Neuronal stem cell (in vitro differentiated cells): ENCODE measurements around the gene STARD7.
A peak's percentile ranks its signal among the peaks of the same experiment; 100 is the strongest.

ENCODE experiments used
- DNase-seq: peaks from one replicate; pipeline ENCODE4 v3.0.0-alpha.2; 2013; ENCODE audit warnings: low spot score
- H2AFZ ChIP-seq: one replicate; pipeline ENCODE4 v1.6.1; 2013; ENCODE audit warnings: mild to moderate bottlenecking, low read length, inconsistent platforms
- H2AK5ac ChIP-seq: 2 replicates; pipeline ENCODE4 v1.6.1; 2013; ENCODE audit warnings: low read depth, mild to moderate bottlenecking, inconsistent platforms, low read length, moderate library complexity, mixed read lengths
- H2BK120ac ChIP-seq: 2 replicates; pipeline ENCODE4 v1.6.1; 2013; ENCODE audit warnings: low read depth, mild to moderate bottlenecking, inconsistent platforms, low read length, moderate library complexity, mixed read lengths
- H2BK12ac ChIP-seq: one replicate; pipeline ENCODE4 v1.6.1; 2013; ENCODE audit warnings: low read length, inconsistent platforms
- H2BK15ac ChIP-seq: 2 replicates; pipeline ENCODE4 v1.6.1; 2013; ENCODE audit warnings: mild to moderate bottlenecking, low read length, inconsistent platforms, mixed read lengths
- H2BK5ac ChIP-seq: one replicate; pipeline ENCODE4 v1.6.1; 2013; ENCODE audit warnings: inconsistent platforms, mild to moderate bottlenecking, low read length, moderate library complexity
- H3K14ac ChIP-seq: one replicate; pipeline ENCODE4 v1.6.1; 2013; ENCODE audit warnings: low read length, inconsistent platforms
- H3K18ac ChIP-seq: 2 replicates; pipeline ENCODE4 v1.6.1; 2013; ENCODE audit warnings: low read length, inconsistent platforms
- H3K23ac ChIP-seq: 2 replicates; pipeline ENCODE4 v1.6.1; 2013; ENCODE audit warnings: low read depth, mild to moderate bottlenecking, mixed read lengths, low read length, inconsistent platforms; ENCODE audit not compliant: poor library complexity
- H3K27ac ChIP-seq: replicated peaks from 3 replicates; pipeline ENCODE4 v1.5.1; 2013; ENCODE audit warnings: low read length, inconsistent platforms
- H3K27me3 ChIP-seq, 3 experiments: 2 replicates each; pipeline ENCODE4 v1.6.1; 2013; ENCODE audit warnings: low read length in 3 of 3, mild to moderate bottlenecking in 2 of 3, inconsistent platforms in 1 of 3, low read depth in 1 of 3, mixed read lengths in 1 of 3, moderate library complexity in 1 of 3; ENCODE audit not compliant: control insufficient read depth in 3 of 3, insufficient read depth in 3 of 3
- H3K36me3 ChIP-seq, 2 donors: replicated peaks in 1 of 2; 2 replicates each; pipeline ENCODE4 v1.6.1; 2013; ENCODE audit warnings: low read length in 2 of 2; ENCODE audit not compliant: control insufficient read depth in 2 of 2, insufficient read depth in 2 of 2
- H3K4ac ChIP-seq: 2 replicates; pipeline ENCODE4 v1.6.1; 2013; ENCODE audit warnings: inconsistent platforms, mild to moderate bottlenecking, low read length, moderate library complexity
- H3K4me1 ChIP-seq, 2 donors: 1 replicate in 1 of 2; 2 replicates in 1 of 2; pipeline ENCODE4 v1.6.1; 2013; ENCODE audit warnings: low read length in 2 of 2, low read depth in 1 of 2; ENCODE audit not compliant: control insufficient read depth in 2 of 2, insufficient read depth in 1 of 2
- H3K4me2 ChIP-seq: one replicate; pipeline ENCODE4 v1.6.1; 2013; ENCODE audit warnings: mild to moderate bottlenecking, low read length, inconsistent platforms; ENCODE audit not compliant: insufficient read depth, poor library complexity, severe bottlenecking
- H3K4me3 ChIP-seq, 2 donors: 2 replicates each; pipeline ENCODE4 v1.5.1; 2013; ENCODE audit warnings: low read length in 2 of 2, mild to moderate bottlenecking in 2 of 2, inconsistent platforms in 1 of 2, moderate library complexity in 1 of 2
- H3K79me1 ChIP-seq: one replicate; pipeline ENCODE4 v1.6.1; 2013; ENCODE audit warnings: low read depth, mild to moderate bottlenecking, inconsistent platforms, low read length, moderate library complexity
- H3K9ac ChIP-seq: one replicate; pipeline ENCODE4 v1.6.1; 2013; ENCODE audit warnings: mild to moderate bottlenecking, low read depth, low read length, inconsistent platforms; ENCODE audit not compliant: poor library complexity
- H3K9me3 ChIP-seq, 2 donors: replicated peaks in 1 of 2; 2 replicates each; pipeline versions ENCODE3 to v1.6.1; 2013; ENCODE audit warnings: low read length in 2 of 2, mild to moderate bottlenecking in 2 of 2, inconsistent platforms in 1 of 2, low read depth in 1 of 2, mixed read lengths in 1 of 2, moderate library complexity in 1 of 2; ENCODE audit not compliant: control insufficient read depth in 2 of 2, insufficient read depth in 1 of 2
- H4K8ac ChIP-seq: one replicate; pipeline ENCODE4 v1.6.1; 2013; ENCODE audit warnings: low read depth, mild to moderate bottlenecking, inconsistent platforms, low read length, moderate library complexity
- H4K91ac ChIP-seq: one replicate; pipeline ENCODE4 v1.6.1; 2013; ENCODE audit warnings: low read length, low read depth, mild to moderate bottlenecking, inconsistent platforms; ENCODE audit not compliant: poor library complexity
- WGBS, 2 donors: extraction: QIAGEN DNeasy Blood & Tissue Kit; methylation state at CpG; one replicate each; pipeline ENCODE4 v1.1.7; 2013; ENCODE audit warnings: missing lambda C conversion rate in 2 of 2, mixed read lengths in 1 of 2; ENCODE audit not compliant: insufficient read length in 2 of 2, insufficient replicate concordance in 1 of 2; ENCODE audit errors: extremely low coverage in 2 of 2; 5-methylcytosine and 5-hydroxymethylcytosine counted together

Gene STARD7

DNA sequence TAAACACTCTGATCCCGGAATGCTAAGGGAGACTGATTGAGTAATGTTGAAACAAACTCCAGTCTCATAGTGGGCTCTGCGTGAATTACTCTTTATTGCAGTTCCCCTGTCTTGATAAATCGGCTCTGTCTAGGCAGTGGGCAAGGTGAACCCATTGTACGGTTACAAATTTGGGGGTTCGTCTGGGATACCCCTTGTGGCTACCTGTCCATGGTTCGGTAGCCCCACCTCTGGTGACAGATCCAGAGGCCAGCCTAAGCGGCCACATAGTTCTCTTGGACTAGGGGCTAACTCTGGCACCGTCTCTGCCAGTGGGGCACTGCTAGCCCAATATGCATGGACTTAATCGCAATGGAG is 1.1 kb upstream of the STARD7 start:
- no peak overlapping the region for H3K23ac ChIP-seq
- no peak for DNase-seq
- no peak overlapping the region for H4K8ac ChIP-seq
- no peak overlapping the region for H3K27ac ChIP-seq
- H3K4me1 ChIP-seq: peaks cover 9 to 18% of the 10 kb centered on the region in 2 donors
- no peak overlapping the region for H3K9ac ChIP-seq
- H3K9me3 ChIP-seq: no peaks in the 10 kb centered on the region
- peak overlapping the region; percentile 48 for H3K4me2 ChIP-seq
- no peak overlapping the region for H3K4ac ChIP-seq
- WGBS, 2 donors: no CpG with 5 or more reads among the region's 9 CpGs
- H2BK5ac ChIP-seq: no peak overlapping the region
- H2AFZ ChIP-seq: peak overlapping the region; percentile 91
- no peaks in the 10 kb centered on the region for H3K27me3 ChIP-seq
- H2BK120ac ChIP-seq: no peak overlapping the region
- peaks cover 0 to 27% of the 10 kb centered on the region in 2 donors for H3K36me3 ChIP-seq
- H2AK5ac ChIP-seq: peak overlapping the region; percentile 6
- H2BK12ac ChIP-seq: no peak overlapping the region
- peaks cover 2% of the 10 kb centered on the region for H3K79me1 ChIP-seq
- H3K14ac ChIP-seq: no peak overlapping the region
- peak overlapping the region in 1 of 2 donors; percentile 70 for H3K4me3 ChIP-seq
- no peak overlapping the region for H4K91ac ChIP-seq
- H3K18ac ChIP-seq: no peak overlapping the region
- H2BK15ac ChIP-seq: no peak overlapping the region

DNA sequence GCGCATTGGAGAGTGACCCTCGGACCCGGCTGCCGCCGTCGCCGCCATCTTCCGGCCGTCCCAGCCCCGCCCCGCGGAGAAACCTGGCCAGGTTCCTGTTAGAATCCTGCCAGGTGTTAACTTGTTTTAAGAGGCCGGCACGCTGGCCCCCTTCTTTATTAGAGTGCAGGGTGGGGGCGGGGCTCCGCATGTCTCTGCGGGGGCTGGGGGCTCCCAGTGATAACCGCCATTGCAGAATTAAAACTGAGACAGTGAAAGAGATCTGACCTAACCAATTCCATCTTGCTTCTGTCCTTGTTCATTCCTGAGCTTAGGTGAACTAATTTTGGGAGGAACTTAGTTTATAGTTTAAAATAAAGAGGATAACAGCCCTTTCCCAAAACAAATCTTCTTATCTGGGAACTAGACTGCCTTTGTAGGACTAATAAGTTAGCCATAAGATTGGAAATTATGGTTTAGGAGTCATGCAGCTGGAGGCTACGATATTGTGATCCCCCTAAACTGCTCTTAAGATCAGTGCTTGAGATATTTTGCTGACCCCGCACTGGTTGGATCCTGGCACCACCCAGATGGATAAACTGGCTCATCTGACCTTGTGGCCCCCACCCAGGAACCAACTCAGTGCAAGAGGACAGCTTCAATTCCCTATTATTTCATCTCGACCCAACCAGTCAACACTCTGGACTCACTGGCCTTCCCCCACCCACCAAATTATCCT is 543 bp upstream of the STARD7 start:
- Histone ChIP-seq H3K4ac (no peak overlapping the region), H3K4me1 (peaks cover 9 to 18% of the 10 kb centered on the region in 2 donors), H3K9ac (peak overlapping the region; percentile 15), H4K8ac (peak overlapping the region; percentile 72), H3K23ac (no peak overlapping the region), H2BK15ac (no peak overlapping the region), H3K4me3 (peak overlapping the region; percentile 70 to 100), H3K18ac (no peak overlapping the region), H3K79me1 (peaks cover 3% of the 10 kb centered on the region), H2BK120ac (no peak overlapping the region), H3K14ac (no peak overlapping the region), H3K9me3 (no peaks in the 10 kb centered on the region), H2BK12ac (no peak overlapping the region), H3K27ac (no peak overlapping the region), H3K36me3 (peaks cover 0 to 31% of the 10 kb centered on the region in 2 donors), H3K27me3 (no peaks in the 10 kb centered on the region), H2BK5ac (no peak overlapping the region), H2AK5ac (peak overlapping the region; percentile 6), H4K91ac (no peak overlapping the region), H2AFZ (peak overlapping the region; percentile 91), H3K4me2 (peak overlapping the region; percentile 48)
- DNase-seq: no peak
- WGBS, 2 donors: no CpG with 5 or more reads among the region's 21 CpGs

GRCh38 chr2:96207774-96208142 is 869 bp downstream of the STARD7 start:
- Histone ChIP-seq H3K23ac (no peak overlapping the region), H2BK120ac (no peak overlapping the region), H3K4me3 (peak overlapping the region; percentile 70 to 100), H3K9ac (peak overlapping the region; percentile 83), H2BK12ac (no peak overlapping the region), H2AK5ac (peak overlapping the region; percentile 65), H2BK15ac (no peak overlapping the region), H3K18ac (peak overlapping the region; percentile 82), H3K27me3 (no peaks in the 10 kb centered on the region), H3K4ac (no peak overlapping the region), H4K8ac (no peak overlapping the region), H2BK5ac (peak overlapping the region; percentile 85), H4K91ac (no peak overlapping the region), H3K4me2 (peak overlapping the region; percentile 70), H3K27ac (peak overlapping the region; percentile 53), H2AFZ (peak overlapping the region; percentile 91), H3K14ac (peak overlapping the region; percentile 50), H3K9me3 (no peaks in the 10 kb centered on the region), H3K79me1 (peaks cover 4% of the 10 kb centered on the region), H3K36me3 (peaks cover 0 to 45% of the 10 kb centered on the region in 2 donors), H3K4me1 (peaks cover 9 to 18% of the 10 kb centered on the region in 2 donors)
- WGBS, 2 donors: no CpG with 5 or more reads among the region's 12 CpGs
- DNase-seq: no peak

DNA sequence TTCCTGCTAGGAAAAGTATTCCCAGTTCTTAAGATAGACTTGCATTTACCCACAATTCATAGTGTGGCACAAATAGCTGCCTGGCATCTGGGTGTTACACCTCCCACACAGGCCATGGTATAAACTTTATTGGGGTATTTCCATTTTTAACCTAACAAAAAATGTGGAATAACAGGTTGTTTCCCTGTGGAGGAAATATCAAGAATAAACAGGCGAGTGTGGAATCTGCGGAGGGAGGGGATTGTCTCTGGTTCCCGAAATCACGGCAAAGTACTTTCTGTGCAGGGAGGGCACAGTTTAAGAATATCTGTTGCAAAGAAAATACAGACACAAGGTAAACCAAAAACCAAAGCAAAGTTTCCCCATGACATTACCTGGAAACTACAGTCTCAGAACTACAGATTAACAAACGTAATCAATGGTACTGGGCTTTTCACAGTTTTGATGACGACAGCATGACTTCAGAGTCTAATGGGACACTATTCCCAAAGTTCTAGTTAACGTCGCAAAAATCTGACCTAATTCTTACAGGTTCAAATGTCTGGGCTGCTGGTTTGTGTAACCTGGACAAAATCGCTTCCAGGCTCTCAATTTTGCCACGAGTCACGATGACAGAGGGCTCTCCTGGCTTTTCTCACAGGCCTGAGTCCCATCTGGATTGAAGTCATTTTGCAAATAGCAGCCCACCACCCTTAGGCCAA is 1.4 kb downstream of the STARD7 start:
- Histone ChIP-seq H3K4ac (no peak overlapping the region), H3K14ac (no peak overlapping the region), H4K91ac (no peak overlapping the region), H2BK12ac (no peak overlapping the region), H3K23ac (no peak overlapping the region), H4K8ac (no peak overlapping the region), H3K4me2 (peak overlapping the region; percentile 70), H3K27ac (no peak overlapping the region), H3K27me3 (no peaks in the 10 kb centered on the region), H2BK5ac (no peak overlapping the region), H3K79me1 (peaks cover 4% of the 10 kb centered on the region), H2BK120ac (no peak overlapping the region), H3K4me1 (peaks cover 9 to 18% of the 10 kb centered on the region in 2 donors), H3K4me3 (peak overlapping the region; percentile 70 to 100), H2AFZ (no peak overlapping the region), H3K36me3 (peaks cover 0 to 45% of the 10 kb centered on the region in 2 donors), H2BK15ac (no peak overlapping the region), H3K18ac (no peak overlapping the region), H3K9me3 (no peaks in the 10 kb centered on the region), H3K9ac (peak overlapping the region; percentile 83), H2AK5ac (no peak overlapping the region)
- no CpG with 5 or more reads among the region's 11 CpGs for WGBS, 2 donors
- DNase-seq: no peak
